ENCODE measurements around the gene SPSB2. TPM values are rescaled to one million over a fixed set of nuclear protein-coding genes. Genes with fewer than 3 reads are reported as not detected.
"Not testable (repeated sequence)": the region's sequence is repeated elsewhere in the genome, so short reads cannot be mapped to it uniquely, and the experiment has no call there.

The SPSB2 gene
- total RNA-seq, 1 experiment from 2014 or later = 11.4 TPM

DNA sequence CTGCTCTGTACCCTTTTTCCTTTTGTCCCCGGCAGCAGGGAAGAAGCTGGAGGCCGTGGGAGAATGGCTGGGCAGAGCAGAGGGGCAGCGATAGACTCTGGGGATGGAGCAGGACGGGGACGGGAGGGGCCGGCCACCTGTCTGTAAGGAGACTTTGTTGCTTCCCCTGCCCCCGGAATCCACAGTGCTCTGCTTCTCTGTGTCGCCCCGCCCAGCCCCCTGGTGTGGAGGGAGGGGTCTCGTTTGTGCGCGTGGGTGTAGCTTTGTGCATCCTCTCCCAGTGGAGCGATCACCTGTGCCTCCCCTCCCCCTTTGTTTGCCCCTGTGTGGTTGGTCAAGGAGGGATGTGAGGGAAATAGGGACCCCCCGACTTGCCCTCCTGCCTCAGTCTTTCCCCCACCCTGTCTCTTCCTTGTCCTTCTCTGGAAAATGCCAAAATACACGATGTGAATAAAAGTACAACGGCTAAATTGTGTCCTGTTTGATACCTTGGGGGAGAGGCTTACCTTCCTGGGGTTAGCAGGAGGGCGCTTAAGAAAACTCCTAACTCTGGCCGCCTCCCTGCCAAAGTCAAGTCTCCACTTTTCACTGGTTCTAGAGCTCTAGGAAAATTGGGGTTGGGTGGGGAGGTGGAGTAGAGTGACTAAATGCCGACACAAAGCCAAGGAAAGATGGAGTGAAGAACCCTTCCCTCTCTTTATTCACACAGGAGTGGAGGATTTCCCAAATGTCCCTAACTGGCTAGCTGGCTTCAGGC lies 6.8 kb downstream of the SPSB2 start:
- DNase-seq = no peak
- Histone ChIP-seq H3K27me3 (no peaks in the 10 kb centered on the region), H3K4me3 (peak overlapping the region; percentile 94), H3K36me3 (peaks cover 74% of the 10 kb centered on the region), H3K9me3 (no peaks in the 10 kb centered on the region)

GRCh38 chr12:6865307-6865706 lies 7.8 kb downstream of the SPSB2 start:
- H3K4me3 ChIP-seq, H3K9me3 ChIP-seq, H3K27me3 ChIP-seq, DNase-seq: not testable (repeated sequence)
- peaks cover 75% of the 10 kb centered on the region for H3K36me3 ChIP-seq

GRCh38 chr12:6863586-6864321 lies 9.3 kb downstream of the SPSB2 start:
- no peaks in the 10 kb centered on the region for H3K9me3 ChIP-seq
- H3K4me3 ChIP-seq = no peak overlapping the region
- peaks cover 73% of the 10 kb centered on the region for H3K36me3 ChIP-seq
- DNase-seq = no peak
- H3K27me3 ChIP-seq = no peaks in the 10 kb centered on the region

DNA sequence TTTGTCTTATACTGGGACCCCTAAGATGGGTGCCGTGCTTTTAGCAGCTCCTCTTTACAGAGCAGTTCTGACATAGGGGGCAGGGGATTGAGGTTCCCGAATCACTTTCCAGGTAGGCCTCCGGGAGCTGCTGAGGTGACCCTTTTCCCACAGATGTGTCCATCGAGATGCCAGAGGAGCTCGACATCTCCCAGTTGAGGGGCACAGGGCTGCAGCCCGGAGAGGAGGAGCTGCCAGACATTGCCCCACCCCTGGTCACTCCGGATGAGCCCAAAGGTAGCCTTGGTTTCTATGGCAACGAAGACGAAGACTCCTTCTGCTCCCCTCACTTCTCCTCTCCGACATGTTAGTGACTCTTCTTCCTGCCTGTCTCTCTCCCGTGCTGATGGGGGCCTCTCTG lies 10.1 kb downstream of the SPSB2 start:
- no peaks in the 10 kb centered on the region for H3K27me3 ChIP-seq
- H3K36me3 ChIP-seq = peaks cover 71% of the 10 kb centered on the region
- no peaks in the 10 kb centered on the region for H3K9me3 ChIP-seq
- no peak overlapping the region for H3K4me3 ChIP-seq
- DNase-seq = no peak

- Histone ChIP-seq H3K36me3 (peaks cover 83% of the 10 kb centered on the region), H3K4me3 (no peak overlapping the region), H3K27me3 (no peaks in the 10 kb centered on the region), H3K9me3 (no peaks in the 10 kb centered on the region)
- no peak for DNase-seq
Measured at GRCh38 chr12:6861391-6861790, 11.7 kb downstream of the SPSB2 start.

- Histone ChIP-seq H3K9me3 (no peaks in the 10 kb centered on the region), H3K27me3 (no peaks in the 10 kb centered on the region), H3K36me3 (peaks cover 82% of the 10 kb centered on the region), H3K4me3 (no peak overlapping the region)
- DNase-seq = no peak
Measured at GRCh38 chr12:6860942-6861341, 12.2 kb downstream of the SPSB2 start.

DNA sequence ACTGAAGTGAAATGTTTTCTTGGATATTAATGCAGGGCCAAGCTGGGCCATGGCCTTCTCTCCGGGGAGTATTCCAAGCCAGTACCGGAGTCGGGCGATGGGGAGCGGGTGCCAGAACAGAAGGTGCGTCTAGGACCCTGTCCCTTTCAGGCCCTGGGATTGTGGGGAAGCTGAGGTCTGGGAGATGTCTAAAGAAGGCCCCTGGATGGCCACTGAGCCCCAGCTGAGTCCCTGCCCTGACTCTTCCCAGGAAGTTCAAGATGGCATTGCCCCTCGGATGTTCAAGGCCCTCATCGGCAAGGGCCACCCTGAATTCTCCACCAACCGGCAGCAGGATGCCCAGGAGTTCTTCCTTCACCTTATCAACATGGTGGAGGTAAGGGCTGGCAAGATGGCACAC lies 13.0 kb downstream of the SPSB2 start:
- Histone ChIP-seq H3K4me3 (no peak overlapping the region), H3K36me3 (peaks cover 82% of the 10 kb centered on the region), H3K27me3 (no peaks in the 10 kb centered on the region), H3K9me3 (no peaks in the 10 kb centered on the region)
- DNase-seq = no peak

DNA sequence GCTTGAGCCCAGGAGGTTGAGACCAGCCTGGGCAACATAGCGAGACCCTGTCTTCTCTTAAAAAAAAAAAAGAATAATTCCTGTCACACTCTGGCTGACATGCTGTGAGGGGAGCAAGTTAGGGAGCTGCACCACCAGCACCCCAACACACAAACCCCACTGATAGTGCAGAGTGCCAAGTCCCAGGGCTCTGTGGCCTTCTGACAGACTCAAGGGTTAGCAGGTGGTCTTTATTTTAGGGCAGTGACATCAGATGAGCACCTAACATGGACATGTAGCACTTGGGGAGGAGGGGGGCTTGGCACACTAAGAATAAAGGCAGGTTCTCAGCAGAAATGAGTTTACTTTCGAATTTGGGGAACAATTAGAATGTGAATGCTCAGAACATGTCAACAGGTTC lies 14.3 kb downstream of the SPSB2 start:
- H3K36me3 ChIP-seq = peaks cover 83% of the 10 kb centered on the region
- H3K27me3 ChIP-seq = no peaks in the 10 kb centered on the region
- DNase-seq = no peak
- H3K9me3 ChIP-seq = no peaks in the 10 kb centered on the region
- no peak overlapping the region for H3K4me3 ChIP-seq

DNA sequence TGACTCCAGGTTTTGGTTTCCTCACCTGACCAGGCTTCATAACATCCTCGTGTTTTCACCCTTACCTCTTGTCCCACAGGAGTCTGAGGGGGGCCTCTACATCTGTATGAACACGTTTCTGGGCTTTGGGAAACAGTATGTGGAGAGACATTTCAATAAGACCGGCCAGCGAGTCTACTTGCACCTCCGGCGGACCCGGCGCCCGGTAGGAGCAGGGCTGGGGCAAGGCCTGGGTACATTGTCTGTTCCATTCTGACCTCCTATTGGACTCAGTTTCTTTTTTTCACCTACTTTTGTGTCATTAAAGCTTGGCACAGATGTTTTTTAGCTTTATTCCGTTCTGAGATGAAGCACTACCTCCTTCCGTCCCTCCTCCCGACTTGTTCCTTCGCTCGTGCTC lies 17.8 kb downstream of the SPSB2 start:
- no peaks in the 10 kb centered on the region for H3K27me3 ChIP-seq
- no peak overlapping the region for H3K4me3 ChIP-seq
- H3K9me3 ChIP-seq = no peaks in the 10 kb centered on the region
- no peak for DNase-seq
- H3K36me3 ChIP-seq = peaks cover 65% of the 10 kb centered on the region

GRCh38 chr12:6854036-6854435 lies 19.1 kb downstream of the SPSB2 start:
- Histone ChIP-seq H3K4me3 (no peak overlapping the region), H3K27me3 (no peaks in the 10 kb centered on the region), H3K9me3 (no peaks in the 10 kb centered on the region), H3K36me3 (peaks cover 67% of the 10 kb centered on the region)
- no peak for DNase-seq

GRCh38 chr12:6853626-6854025 lies 19.5 kb downstream of the SPSB2 start:
- H3K4me3 ChIP-seq = peak overlapping the region; percentile 86
- no peaks in the 10 kb centered on the region for H3K27me3 ChIP-seq
- no peak for DNase-seq
- peaks cover 70% of the 10 kb centered on the region for H3K36me3 ChIP-seq
- no peaks in the 10 kb centered on the region for H3K9me3 ChIP-seq

GRCh38 chr12:6852651-6853354 lies 20.3 kb downstream of the SPSB2 start:
- Histone ChIP-seq H3K4me3 (peak overlapping the region; percentile 86), H3K27me3 (no peaks in the 10 kb centered on the region), H3K36me3 (peaks cover 71% of the 10 kb centered on the region), H3K9me3 (no peaks in the 10 kb centered on the region)
- peak; percentile 78 for DNase-seq

DNA sequence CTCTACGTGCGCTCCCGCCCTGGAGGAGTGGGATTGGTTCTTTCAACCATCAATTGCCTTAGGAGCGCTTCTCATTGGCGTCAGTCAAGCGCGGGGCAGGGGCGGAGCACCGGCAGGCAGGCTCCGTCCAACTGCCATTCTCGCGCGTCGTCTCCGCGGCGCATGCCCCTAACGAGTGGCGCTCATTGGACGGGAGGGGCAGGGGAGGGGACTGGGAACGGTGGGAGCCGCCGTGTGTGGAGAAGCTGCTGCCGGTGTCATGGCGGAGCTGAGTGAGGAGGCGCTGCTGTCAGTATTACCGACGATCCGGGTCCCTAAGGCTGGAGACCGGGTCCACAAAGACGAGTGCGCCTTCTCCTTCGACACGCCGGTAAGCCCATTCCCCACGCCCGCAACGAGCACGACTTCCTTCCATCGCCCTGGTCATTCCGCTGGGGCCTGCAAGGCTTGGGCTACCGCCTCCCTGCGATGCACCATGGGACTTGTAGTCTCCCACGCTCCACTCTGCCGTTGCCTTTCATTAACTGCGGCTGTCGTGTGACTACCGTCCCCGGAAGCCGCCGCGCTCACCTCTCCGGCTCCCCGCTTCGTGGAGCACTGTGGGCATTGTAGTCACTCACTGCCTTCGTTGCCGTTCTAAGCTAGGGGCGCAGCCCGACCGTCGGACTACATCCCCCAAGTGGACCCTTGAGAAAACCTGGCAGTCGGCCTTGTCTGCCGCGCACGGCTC lies 21.0 kb downstream of the SPSB2 start, which contains the start of gene USP5:
USP5 (plus strand) TSS at position 230 of the 730 bp plus-strand sequence; CDS start at position 260, 30 bp downstream.
- peak; percentile 99 for DNase-seq
- Histone ChIP-seq H3K9me3 (no peaks in the 10 kb centered on the region), H3K4me3 (peak within 1 kb of the TSS; percentile 86), H3K36me3 (peaks cover 71% of the 10 kb centered on the region), H3K27me3 (no peaks in the 10 kb centered on the region)

DNA sequence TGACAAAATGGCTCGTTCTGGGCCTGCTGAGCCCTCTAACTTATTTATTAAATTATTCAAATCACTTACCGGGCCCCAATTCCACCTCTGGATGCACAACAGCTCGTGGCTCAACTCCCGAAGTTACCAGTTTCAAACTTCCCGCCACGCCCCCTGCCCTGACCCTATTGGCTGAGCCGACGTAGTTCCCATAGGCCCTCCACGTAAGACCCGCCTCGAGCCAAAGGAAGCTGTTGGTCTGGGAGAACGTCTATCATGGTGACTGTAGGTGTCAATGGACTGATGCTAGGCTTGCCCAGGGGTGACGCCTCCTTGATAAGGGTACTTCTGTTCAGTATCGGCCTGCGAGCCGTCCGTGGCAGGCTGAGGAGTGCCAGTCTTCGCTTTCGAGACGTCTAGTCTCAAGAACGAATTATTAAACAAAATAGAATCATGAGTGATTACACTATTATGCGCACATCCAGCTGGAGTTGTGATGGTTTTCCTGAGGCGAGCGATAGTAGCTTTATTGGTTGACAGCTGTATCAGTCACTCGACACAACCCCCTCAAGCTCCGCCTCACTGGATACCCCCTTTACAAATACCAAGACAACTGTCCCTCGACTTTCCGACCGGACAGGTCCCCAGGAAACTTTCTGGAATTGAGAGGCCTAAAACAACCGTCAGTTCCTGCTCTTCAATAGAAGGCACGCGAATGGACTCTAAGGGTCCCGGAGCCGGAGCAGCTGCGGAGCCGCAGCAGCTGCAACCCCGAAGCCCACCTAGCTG lies 21.8 kb downstream of the SPSB2 start, which contains the start of gene CDCA3:
CDCA3 (minus strand) TSS at position 134 of the 768 bp plus-strand sequence. CDS start 334 bp downstream, outside the sequence.
- Histone ChIP-seq H3K27me3 (no peaks in the 10 kb centered on the region), H3K9me3 (no peaks in the 10 kb centered on the region), H3K4me3 (peak within 1 kb of the TSS; percentile 86), H3K36me3 (peaks cover 72% of the 10 kb centered on the region)
- peak; percentile 98 for DNase-seq

DNA sequence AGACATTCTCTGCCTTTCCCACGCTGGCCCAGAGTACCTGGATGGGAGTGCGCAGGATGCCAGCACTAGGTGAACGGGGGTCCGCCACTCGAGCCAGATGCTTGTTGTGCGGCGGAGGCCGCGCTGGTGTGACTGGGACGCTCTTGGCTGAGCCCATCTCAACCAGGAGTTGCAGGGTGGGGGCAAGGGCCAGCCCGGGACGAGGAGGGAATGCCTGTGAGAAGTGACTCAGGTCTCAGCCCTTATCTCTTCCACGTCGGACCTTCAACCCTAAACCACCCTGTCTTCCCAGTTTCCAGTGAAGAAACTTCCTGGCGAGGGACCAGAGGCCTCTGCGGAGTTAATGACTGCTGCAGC lies 22.3 kb downstream of the SPSB2 start:
- no peaks in the 10 kb centered on the region for H3K27me3 ChIP-seq
- H3K4me3 ChIP-seq = peak overlapping the region; percentile 86
- DNase-seq = no peak
- H3K9me3 ChIP-seq = no peaks in the 10 kb centered on the region
- peaks cover 71% of the 10 kb centered on the region for H3K36me3 ChIP-seq

DNA sequence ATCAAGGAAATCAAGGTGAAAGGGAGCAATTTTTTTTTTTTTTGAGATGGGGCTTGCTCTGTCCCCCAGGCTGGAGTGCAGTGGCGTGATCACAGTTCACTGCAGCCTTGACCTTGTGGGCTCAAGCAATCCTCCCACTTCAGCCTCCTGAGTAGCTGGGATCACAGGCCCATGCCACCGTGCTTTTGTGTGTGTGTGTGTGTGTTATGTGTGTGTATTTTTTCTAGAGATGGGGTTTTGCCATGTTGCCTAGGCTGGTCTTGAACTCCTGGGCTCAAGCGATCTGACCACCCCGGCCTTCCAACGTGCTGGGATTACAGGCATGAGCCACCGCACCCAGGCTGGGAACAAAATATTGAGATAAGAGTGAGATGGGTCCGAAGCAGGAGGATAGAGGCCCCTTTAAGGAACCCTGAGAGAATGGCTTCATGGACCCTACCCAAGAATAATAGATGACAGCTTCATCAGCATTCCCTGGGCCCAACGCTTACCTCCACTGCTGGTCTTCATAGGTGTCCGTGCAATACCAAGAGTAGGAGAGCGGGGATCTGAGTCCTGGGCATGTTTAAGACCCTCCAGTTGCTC lies 23.0 kb downstream of the SPSB2 start:
- peaks cover 71% of the 10 kb centered on the region for H3K36me3 ChIP-seq
- no peaks in the 10 kb centered on the region for H3K27me3 ChIP-seq
- H3K9me3 ChIP-seq = no peaks in the 10 kb centered on the region
- no peak for DNase-seq
- H3K4me3 ChIP-seq = peak overlapping the region; percentile 86
